Astrocyte of the cerebellum (primary cell): ENCODE results near the gene DCPS.
"Not testable (repeated sequence)": the region's sequence is repeated elsewhere in the genome, so short reads cannot be mapped to it uniquely, and the experiment has no call there.

Experiments used
- DNase-seq: peaks from one replicate; pipeline ENCODE4 v3.0.0-alpha.2; 2011; ENCODE audit warnings: low read depth
- H3K4me3 ChIP-seq: 2 replicates; pipeline ENCODE4 v1.5.1; 2011; ENCODE audit warnings: mild to moderate bottlenecking, low read depth, low read length, moderate library complexity
- in situ Hi-C: cut with HindIII; loops from 2 replicates; pipeline ENCODE4 v1.10.0; 2017; ENCODE audit warnings: low sequenced_read_pairs
- TF ChIP-seq, protein P1 (sequence below): IDR thresholded peaks from 2 replicates; pipeline ENCODE4 v1.5.1; 2012; ENCODE audit warnings: low read length, low read depth, moderate library complexity, mild to moderate bottlenecking; ENCODE audit errors: missing control alignments

Gene DCPS

GRCh38 chr11:126370016-126370415 lies 66.2 kb downstream of the DCPS start:
- TF ChIP-seq, protein P1, sequence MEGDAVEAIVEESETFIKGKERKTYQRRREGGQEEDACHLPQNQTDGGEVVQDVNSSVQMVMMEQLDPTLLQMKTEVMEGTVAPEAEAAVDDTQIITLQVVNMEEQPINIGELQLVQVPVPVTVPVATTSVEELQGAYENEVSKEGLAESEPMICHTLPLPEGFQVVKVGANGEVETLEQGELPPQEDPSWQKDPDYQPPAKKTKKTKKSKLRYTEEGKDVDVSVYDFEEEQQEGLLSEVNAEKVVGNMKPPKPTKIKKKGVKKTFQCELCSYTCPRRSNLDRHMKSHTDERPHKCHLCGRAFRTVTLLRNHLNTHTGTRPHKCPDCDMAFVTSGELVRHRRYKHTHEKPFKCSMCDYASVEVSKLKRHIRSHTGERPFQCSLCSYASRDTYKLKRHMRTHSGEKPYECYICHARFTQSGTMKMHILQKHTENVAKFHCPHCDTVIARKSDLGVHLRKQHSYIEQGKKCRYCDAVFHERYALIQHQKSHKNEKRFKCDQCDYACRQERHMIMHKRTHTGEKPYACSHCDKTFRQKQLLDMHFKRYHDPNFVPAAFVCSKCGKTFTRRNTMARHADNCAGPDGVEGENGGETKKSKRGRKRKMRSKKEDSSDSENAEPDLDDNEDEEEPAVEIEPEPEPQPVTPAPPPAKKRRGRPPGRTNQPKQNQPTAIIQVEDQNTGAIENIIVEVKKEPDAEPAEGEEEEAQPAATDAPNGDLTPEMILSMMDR: no peak
- no peak for DNase-seq
- in situ Hi-C loops: no loop called here
- no peak overlapping the region for H3K4me3 ChIP-seq

DNA sequence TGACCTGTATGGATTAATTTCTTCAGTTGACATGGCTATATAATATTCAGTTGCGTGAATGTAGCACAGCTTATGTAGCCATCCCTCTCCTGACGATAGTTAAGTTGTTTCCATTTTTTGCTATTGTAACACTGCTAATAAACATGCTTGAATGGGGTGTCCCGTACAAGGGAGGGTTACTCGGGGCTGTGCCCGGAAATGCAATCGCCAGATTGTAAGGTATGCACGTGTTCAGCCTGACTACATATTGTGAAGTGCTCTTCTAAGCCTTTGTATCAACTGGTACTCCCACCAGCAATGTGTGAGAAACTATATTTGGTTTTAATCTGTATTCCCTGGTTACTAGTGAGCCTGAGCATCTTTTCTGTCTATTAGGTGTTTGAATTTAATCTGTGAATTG lies 67.7 kb downstream of the DCPS start:
- TF ChIP-seq, protein P1: no peak
- DNase-seq: no peak
- no peak overlapping the region for H3K4me3 ChIP-seq
- in situ Hi-C loops: no loop called here

GRCh38 chr11:126373389-126374066 lies 69.7 kb downstream of the DCPS start:
- DNase-seq, in situ Hi-C loops, H3K4me3 ChIP-seq: not testable (repeated sequence)

DNA sequence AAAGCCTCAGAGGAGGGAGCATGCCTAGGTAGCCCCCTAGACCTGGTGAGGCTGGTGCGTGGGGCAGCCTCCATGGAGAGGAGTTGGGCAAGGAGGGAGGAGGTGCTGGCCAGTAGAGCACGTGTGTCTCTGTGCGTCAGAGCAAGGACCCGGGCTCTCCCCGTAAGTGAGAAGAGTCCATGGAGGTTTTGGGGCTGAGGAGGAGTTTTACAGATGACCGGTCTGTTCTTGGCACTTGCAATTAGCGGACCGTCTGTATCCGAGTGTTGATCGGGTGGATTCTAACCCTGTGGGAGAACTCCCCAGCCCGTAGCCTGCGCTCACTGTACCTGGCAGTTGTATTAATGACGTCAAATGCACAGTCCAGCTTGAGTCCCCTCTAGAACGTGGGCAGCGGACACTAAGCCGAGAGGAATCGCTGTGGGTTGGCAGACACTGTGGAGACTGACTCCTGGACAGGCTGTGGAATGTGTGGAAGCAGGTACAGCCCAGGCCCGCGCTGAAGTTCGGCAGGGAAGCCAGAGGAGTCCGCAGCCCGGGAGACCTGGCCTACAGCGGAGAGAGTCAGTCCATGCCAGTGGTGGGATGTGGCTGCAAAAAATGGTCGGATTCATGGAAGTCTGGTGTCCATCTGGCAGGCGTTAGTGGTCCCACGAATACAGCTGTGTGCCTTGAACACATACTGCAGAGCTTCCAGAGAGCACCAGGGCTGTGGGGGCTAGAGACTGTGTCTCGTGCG lies 70.9 kb downstream of the DCPS start:
- in situ Hi-C loops, DNase-seq: not testable (repeated sequence)

GRCh38 chr11:126375726-126376125 lies 71.9 kb downstream of the DCPS start:
- TF ChIP-seq, protein P1: no peak
- H3K4me3 ChIP-seq: no peak overlapping the region
- DNase-seq: peak; percentile 34
- in situ Hi-C loops: no loop called here

More for the DNA sequence above, 70.9 kb downstream of the DCPS start:
- not testable (repeated sequence) for H3K4me3 ChIP-seq

- in situ Hi-C loops: no loop called here
- TF ChIP-seq, protein P1: no peak
- no peak for DNase-seq
- no peak overlapping the region for H3K4me3 ChIP-seq
These were observed 74.9 kb downstream of the DCPS start for GRCh38 chr11:126378763-126379162.

- in situ Hi-C loops: no loop called here
- DNase-seq: no peak
- TF ChIP-seq, protein P1: no peak
- H3K4me3 ChIP-seq: no peak overlapping the region
These were observed 77.0 kb downstream of the DCPS start for GRCh38 chr11:126380909-126381308.

- H3K4me3 ChIP-seq, DNase-seq, in situ Hi-C loops: not testable (repeated sequence)
These were observed 78.1 kb downstream of the DCPS start for GRCh38 chr11:126381960-126382359.

DNA sequence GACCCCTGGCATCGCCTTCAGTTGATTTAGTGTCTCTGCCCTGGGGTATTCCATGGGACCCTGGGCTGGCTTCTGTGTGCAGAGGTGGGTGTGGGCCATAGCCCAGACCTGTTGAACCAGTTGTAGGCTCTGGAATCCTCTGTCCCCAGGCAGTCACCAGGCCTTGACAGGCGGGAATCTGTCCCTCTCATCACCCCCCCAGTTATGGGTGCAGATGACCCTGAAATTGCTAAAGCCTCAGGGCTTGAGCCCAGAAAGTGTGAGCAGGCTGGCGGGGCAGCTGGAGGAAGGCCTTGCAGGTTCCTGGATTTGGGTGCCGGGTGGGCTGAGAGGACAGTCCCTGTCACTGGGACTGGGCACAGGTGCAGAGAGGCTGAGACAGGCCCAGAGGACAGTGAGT lies 78.8 kb downstream of the DCPS start:
- in situ Hi-C loops, DNase-seq, H3K4me3 ChIP-seq: not testable (repeated sequence)
